GM12874 (cell line): Measurements from ENCODE around the gene ANKRD30A.

Experiments
- TF ChIP-seq, protein P1 (sequence below): IDR thresholded peaks from 2 replicates; pipeline ENCODE4 v1.5.1; 2011; ENCODE audit warnings: low read depth, mild to moderate bottlenecking, control low read depth, low read length, moderate library complexity; ENCODE audit not compliant: insufficient read depth

The ANKRD30A gene

DNA sequence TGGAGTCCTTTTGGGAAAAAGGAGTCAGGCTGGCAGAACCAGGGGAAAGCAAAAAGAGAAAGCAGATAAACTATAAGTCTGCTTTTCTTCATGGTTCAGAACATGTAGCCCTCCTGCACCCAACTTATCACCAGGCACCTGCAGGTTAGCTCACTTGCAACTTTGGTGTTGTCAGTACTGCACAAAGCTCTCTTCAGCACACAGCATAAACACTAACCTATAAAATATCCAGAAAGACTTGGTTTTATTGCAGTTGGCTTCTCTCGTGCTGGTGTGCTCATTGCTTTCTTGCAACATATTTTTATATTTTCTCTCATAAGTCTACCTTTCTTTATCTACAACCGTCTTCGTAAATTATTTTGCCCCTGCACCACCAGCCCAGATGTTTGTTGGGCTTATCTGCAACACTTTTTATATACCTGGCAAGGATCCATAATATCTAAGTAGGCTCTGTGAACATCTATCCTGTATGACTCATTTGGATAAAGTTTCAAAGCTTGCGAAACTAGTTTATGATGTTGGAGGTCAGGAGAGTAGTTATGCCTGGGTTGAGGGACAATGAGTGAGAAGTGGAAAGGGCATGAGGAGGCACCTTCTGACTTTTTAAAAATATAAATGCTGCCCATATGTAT is 164.6 kb downstream of the ANKRD30A start:
- TF ChIP-seq, protein P1, sequence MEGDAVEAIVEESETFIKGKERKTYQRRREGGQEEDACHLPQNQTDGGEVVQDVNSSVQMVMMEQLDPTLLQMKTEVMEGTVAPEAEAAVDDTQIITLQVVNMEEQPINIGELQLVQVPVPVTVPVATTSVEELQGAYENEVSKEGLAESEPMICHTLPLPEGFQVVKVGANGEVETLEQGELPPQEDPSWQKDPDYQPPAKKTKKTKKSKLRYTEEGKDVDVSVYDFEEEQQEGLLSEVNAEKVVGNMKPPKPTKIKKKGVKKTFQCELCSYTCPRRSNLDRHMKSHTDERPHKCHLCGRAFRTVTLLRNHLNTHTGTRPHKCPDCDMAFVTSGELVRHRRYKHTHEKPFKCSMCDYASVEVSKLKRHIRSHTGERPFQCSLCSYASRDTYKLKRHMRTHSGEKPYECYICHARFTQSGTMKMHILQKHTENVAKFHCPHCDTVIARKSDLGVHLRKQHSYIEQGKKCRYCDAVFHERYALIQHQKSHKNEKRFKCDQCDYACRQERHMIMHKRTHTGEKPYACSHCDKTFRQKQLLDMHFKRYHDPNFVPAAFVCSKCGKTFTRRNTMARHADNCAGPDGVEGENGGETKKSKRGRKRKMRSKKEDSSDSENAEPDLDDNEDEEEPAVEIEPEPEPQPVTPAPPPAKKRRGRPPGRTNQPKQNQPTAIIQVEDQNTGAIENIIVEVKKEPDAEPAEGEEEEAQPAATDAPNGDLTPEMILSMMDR, result no peak

DNA sequence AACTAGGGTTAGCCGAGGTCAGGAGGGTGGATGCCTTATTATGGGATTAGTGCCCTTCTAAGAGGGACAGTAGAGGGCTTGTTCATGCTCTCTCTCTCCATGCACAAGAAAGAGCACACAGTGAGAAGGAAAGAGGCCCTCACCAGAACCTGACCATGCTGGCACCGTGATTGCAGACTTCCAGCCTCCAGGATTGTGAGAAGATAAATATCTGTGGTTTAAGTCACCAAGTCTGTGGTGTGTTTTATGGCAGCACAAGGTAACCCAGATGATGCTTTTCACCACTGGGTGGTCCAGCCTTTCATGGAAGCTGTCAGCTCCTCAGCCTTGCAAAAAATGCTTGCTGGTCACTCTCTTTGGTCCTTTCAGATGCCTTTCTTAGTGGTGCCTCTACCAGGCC is 175.9 kb downstream of the ANKRD30A start:
- TF ChIP-seq, protein P1, result no peak

DNA sequence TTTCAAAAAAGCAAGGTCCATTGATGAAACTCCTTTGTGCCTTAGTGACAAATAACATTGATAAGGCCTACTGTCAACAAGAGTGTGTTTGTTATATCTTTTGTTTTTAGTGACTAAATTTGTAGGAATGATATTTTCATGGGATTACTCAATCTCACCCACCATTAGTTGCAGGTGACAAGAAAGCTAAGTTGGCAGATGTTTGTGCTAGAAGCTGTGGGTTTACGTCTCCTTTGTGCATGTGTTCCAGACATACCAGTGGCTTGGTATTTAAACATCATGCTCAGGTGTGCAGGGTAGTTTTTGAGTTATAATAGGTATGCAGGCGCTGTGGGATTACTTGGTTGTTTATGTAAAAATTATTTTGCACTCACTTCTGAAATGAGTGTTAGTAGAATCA is 178.6 kb downstream of the ANKRD30A start:
- TF ChIP-seq, protein P1, result no peak

DNA sequence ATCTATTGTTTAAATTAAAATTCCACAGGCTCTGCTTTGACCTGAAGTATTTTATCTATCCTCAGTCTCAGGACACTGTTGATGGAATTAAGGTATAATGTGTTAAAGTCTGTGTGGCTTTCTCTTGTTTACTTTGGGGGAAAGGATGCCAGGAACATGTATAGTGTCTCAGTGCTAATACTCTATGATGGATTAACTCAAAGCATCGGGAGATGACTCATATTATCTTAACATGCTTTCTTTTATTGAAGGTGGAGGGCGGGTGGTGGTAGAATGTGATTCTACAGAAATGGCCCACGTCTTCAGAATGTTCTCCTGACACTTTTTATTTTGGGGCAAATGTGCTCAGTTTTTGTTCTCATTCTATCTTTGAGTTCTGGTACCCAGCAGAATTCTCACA is 189.0 kb downstream of the ANKRD30A start:
- TF ChIP-seq, protein P1, result no peak

DNA sequence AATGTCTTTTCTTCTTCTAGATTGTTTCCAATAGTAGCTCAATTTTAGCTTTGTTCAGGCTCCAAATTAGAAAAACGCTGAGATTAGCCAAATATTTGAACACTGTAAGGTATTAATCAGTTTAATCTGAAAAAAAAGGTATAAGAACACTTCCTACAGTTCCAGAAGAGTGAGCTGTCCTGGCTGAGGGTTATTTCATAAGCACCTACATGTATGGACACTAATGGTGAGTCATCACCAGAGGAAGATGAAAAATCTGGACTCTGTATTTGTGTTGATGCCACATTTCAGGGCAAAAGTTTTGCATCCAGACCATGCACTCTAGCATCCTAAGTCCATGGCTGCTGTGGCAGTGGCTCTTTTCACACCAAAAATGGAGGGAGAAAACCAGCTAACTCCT is 189.5 kb downstream of the ANKRD30A start:
- TF ChIP-seq, protein P1, result no peak

DNA sequence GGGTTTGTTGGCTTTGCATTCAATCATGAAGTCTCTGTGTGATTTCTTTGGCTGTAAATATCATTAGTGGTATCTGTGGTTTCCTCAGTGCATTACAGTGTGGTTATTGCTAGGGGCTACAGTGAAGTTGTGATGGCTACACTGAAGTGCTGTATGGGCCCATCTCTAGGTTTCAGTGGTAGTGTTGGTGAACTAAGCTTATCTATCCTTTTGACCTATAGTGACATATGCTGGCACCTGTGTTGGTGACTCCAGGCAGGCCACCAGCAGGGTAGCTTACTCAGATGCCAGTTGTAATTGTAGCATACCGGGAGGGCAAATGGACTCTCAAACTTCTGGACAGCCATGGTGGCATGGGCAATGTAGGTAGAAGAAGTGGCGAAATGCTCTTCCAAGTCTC is 219.0 kb downstream of the ANKRD30A start:
- TF ChIP-seq, protein P1, result no peak

DNA sequence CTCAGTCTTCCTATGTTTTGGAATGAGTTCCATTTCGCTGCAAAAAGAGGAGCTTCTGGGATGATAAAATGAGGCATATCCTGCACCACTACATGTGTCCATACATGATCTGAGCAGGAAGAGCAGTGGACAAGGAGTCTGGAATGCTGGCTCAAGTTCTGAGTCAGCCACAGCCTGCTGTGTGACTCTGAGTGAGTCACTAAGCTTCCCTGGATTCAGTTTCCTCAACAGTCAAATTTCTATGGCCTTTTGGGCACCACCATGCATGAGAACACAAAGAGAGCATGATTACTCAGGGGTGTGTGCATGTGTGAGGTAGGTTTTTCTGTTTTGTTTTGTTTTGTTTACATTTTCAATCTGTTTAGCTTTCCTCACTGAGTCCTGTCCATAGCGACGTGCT is 254.6 kb downstream of the ANKRD30A start:
- TF ChIP-seq, protein P1, result no peak
